ENCODE data around the gene LENG8. TPM values are rescaled to one million over a fixed set of nuclear protein-coding genes. Genes with fewer than 3 reads are reported as not detected.

Gene LENG8
- total and polyA plus RNA-seq, 2 of the 13 experiments (the other 11 are each of a cell fraction or from before 2014, with no cell fraction given): 14.3 to 41.9 TPM

- TF ChIP-seq ZNF331 (CRISPR knock-in tag; IDR thresholded peaks at IDR 0.05): 0 out of 2 replicates have a peak, but pooled peaks have one; percentile 16
- no peak for TF ChIP-seq KLF9 (CRISPR knock-in tag; IDR thresholded peaks at IDR 0.05; ENCODE audit: low read depth)
- TF ChIP-seq ZHX2 (IDR thresholded peaks at IDR 0.05; ENCODE audit: low read depth): no peak
- TF ChIP-seq ZHX2 (CRISPR knock-in tag; IDR thresholded peaks at IDR 0.05; ENCODE audit: borderline replicate concordance): no peak
- TF ChIP-seq, protein P1, sequence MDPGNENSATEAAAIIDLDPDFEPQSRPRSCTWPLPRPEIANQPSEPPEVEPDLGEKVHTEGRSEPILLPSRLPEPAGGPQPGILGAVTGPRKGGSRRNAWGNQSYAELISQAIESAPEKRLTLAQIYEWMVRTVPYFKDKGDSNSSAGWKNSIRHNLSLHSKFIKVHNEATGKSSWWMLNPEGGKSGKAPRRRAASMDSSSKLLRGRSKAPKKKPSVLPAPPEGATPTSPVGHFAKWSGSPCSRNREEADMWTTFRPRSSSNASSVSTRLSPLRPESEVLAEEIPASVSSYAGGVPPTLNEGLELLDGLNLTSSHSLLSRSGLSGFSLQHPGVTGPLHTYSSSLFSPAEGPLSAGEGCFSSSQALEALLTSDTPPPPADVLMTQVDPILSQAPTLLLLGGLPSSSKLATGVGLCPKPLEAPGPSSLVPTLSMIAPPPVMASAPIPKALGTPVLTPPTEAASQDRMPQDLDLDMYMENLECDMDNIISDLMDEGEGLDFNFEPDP (CRISPR knock-in tag; conservative IDR thresholded peaks at IDR 0.05): 0 out of 2 replicates have a peak, but pooled peaks have one; percentile 51
- TF ChIP-seq AHDC1 (CRISPR knock-in tag; IDR thresholded peaks at IDR 0.05; ENCODE audit: borderline replicate concordance): peak; percentile 54; the same call in 1 of the 2 replicates
- TF ChIP-seq, protein P2, sequence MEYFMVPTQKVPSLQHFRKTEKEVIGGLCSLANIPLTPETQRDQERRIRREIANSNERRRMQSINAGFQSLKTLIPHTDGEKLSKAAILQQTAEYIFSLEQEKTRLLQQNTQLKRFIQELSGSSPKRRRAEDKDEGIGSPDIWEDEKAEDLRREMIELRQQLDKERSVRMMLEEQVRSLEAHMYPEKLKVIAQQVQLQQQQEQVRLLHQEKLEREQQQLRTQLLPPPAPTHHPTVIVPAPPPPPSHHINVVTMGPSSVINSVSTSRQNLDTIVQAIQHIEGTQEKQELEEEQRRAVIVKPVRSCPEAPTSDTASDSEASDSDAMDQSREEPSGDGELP (IDR thresholded peaks at IDR 0.05; ENCODE audit: borderline replicate concordance, low read depth): peak; percentile 51; the same call in 1 of the 2 replicates
- TF ChIP-seq SIX1 (CRISPR knock-in tag; IDR thresholded peaks at IDR 0.05; ENCODE audit: borderline replicate concordance): no peak
- no peak for TF ChIP-seq ZNF496 (CRISPR knock-in tag; IDR thresholded peaks at IDR 0.05; ENCODE audit: insufficient replicate concordance)
- peak; percentile 54 for TF ChIP-seq YY1 (IDR thresholded peaks at IDR 0.05; ENCODE audit: insufficient read depth, insufficient replicate concordance, low read depth, low read length)
- 0 out of 2 replicates have a peak, but pooled peaks have one; percentile 37 for TF ChIP-seq ELF1 (CRISPR knock-in tag; IDR thresholded peaks at IDR 0.05)
- no peak for TF ChIP-seq ZNF720 (CRISPR knock-in tag; IDR thresholded peaks at IDR 0.05)
- TF ChIP-seq MAF1 (CRISPR knock-in tag; IDR thresholded peaks at IDR 0.05; ENCODE audit: borderline replicate concordance): 0 out of 2 replicates have a peak, but pooled peaks have one; percentile 22
- no peak for TF ChIP-seq ZNF577 (CRISPR knock-in tag; IDR thresholded peaks at IDR 0.05; ENCODE audit: borderline replicate concordance, low read depth)
These were observed 792 bp upstream of the LENG8 start (continued) for GRCh38 chr19:54448040-54448773.

Data from HepG2 (cell line).